Astrocyte (in vitro differentiated cells and primary cell): ENCODE results near the gene XPOT.

Source experiments
- CTCF ChIP-seq: IDR thresholded peaks from 2 replicates; pipeline ENCODE4 v1.5.1; 2011; ENCODE audit warnings: low read depth, mild to moderate bottlenecking, inconsistent platforms, low read length, moderate library complexity; ENCODE audit not compliant: insufficient read depth
- EZH2 ChIP-seq: IDR thresholded peaks from 2 replicates; pipeline ENCODE4 v1.6.1; 2012; ENCODE audit warnings: mild to moderate bottlenecking, low read length, inconsistent platforms; ENCODE audit not compliant: insufficient read depth

GRCh38 chr12:64491718-64492117 lies 87.5 kb downstream of the XPOT start:
- no peak for TF ChIP-seq CTCF
- TF ChIP-seq EZH2, result no peak
